ENCODE measurements around the gene ITGAD. TPM values are rescaled to one million over a fixed set of nuclear protein-coding genes. Genes with fewer than 3 reads are reported as not detected.

Gene ITGAD
- total and polyA plus RNA-seq, 2 donors, result 0.05 to 0.21 TPM

GRCh38 chr16:31376705-31377104 lies 16.4 kb upstream of the ITGAD start:
- 76% methylated on average over 8 of the region's 8 CpGs for WGBS
- no peak overlapping the region for H3K27ac ChIP-seq (ENCODE audit: low read depth)

GRCh38 chr16:31377210-31377903 lies 15.8 kb upstream of the ITGAD start:
- Histone ChIP-seq H3K36me3 (ENCODE audit: insufficient read depth) (no peaks in the 10 kb centered on the region), H3K4me1 (ENCODE audit: insufficient read depth) (no peaks in the 10 kb centered on the region), H3K27ac (ENCODE audit: low read depth) (no peak overlapping the region), H3K4me3 (ENCODE audit: low read depth, low read length) (no peak overlapping the region)
- no peak for DNase-seq (ENCODE audit: extremely low spot score)
- 67% methylated on average over 7 of the region's 7 CpGs for whole genome bisulfite sequencing

More at GRCh38 chr16:31376705-31377104, 16.4 kb upstream of the ITGAD start:
- Histone ChIP-seq H3K36me3 (ENCODE audit: insufficient read depth) (no peaks in the 10 kb centered on the region), H3K4me1 (ENCODE audit: insufficient read depth) (no peaks in the 10 kb centered on the region), H3K4me3 (ENCODE audit: low read depth, low read length) (no peak overlapping the region)
- no peak for DNase-seq (ENCODE audit: extremely low spot score)

- H3K4me3 ChIP-seq (ENCODE audit: low read depth, low read length), result no peak overlapping the region
- DNase-seq (ENCODE audit: extremely low spot score), result peak; percentile 5
- H3K4me1 ChIP-seq (ENCODE audit: insufficient read depth), result no peaks in the 10 kb centered on the region
- no peak overlapping the region for H3K27ac ChIP-seq (ENCODE audit: low read depth)
- H3K36me3 ChIP-seq (ENCODE audit: insufficient read depth), result no peaks in the 10 kb centered on the region
- WGBS, result 67% methylated on average over 12 of the region's 12 CpGs
Measured at GRCh38 chr16:31380201-31380600, 12.9 kb upstream of the ITGAD start.

- no peaks in the 10 kb centered on the region for H3K4me1 ChIP-seq (ENCODE audit: insufficient read depth)
- no peak overlapping the region for H3K27ac ChIP-seq (ENCODE audit: low read depth)
- no peaks in the 10 kb centered on the region for H3K36me3 ChIP-seq (ENCODE audit: insufficient read depth)
- 21% methylated on average over 14 of the region's 14 CpGs for WGBS
- no peak for DNase-seq (ENCODE audit: extremely low spot score)
- no peak overlapping the region for H3K4me3 ChIP-seq (ENCODE audit: low read depth, low read length)
Measured at GRCh38 chr16:31382485-31383161, 10.5 kb upstream of the ITGAD start.

GRCh38 chr16:31385680-31386079 lies 7.5 kb upstream of the ITGAD start:
- Histone ChIP-seq H3K36me3 (ENCODE audit: insufficient read depth) (no peaks in the 10 kb centered on the region), H3K4me3 (ENCODE audit: low read depth, low read length) (no peak overlapping the region), H3K27ac (ENCODE audit: low read depth) (no peak overlapping the region), H3K4me1 (ENCODE audit: insufficient read depth) (no peaks in the 10 kb centered on the region)
- WGBS, result 85% methylated on average over 4 of the region's 4 CpGs
- no peak for DNase-seq (ENCODE audit: extremely low spot score)

GRCh38 chr16:31386157-31386984 lies 6.8 kb upstream of the ITGAD start:
- no peak for DNase-seq (ENCODE audit: extremely low spot score)
- Histone ChIP-seq H3K27ac (ENCODE audit: low read depth) (no peak overlapping the region), H3K36me3 (ENCODE audit: insufficient read depth) (no peaks in the 10 kb centered on the region), H3K4me3 (ENCODE audit: low read depth, low read length) (no peak overlapping the region), H3K4me1 (ENCODE audit: insufficient read depth) (no peaks in the 10 kb centered on the region)
- WGBS, result 57% methylated on average over 6 of the region's 6 CpGs

- DNase-seq (ENCODE audit: extremely low spot score), result no peak
- no peaks in the 10 kb centered on the region for H3K36me3 ChIP-seq (ENCODE audit: insufficient read depth)
- 52% methylated on average over 2 of the region's 2 CpGs for WGBS
- no peaks in the 10 kb centered on the region for H3K4me1 ChIP-seq (ENCODE audit: insufficient read depth)
- no peak overlapping the region for H3K4me3 ChIP-seq (ENCODE audit: low read depth, low read length)
- H3K27ac ChIP-seq (ENCODE audit: low read depth), result no peak overlapping the region
Measured at GRCh38 chr16:31388535-31388934, 4.6 kb upstream of the ITGAD start.

- Histone ChIP-seq H3K4me3 (ENCODE audit: low read depth, low read length) (no peak overlapping the region), H3K27ac (ENCODE audit: low read depth) (no peak overlapping the region), H3K4me1 (ENCODE audit: insufficient read depth) (no peaks in the 10 kb centered on the region), H3K36me3 (ENCODE audit: insufficient read depth) (no peaks in the 10 kb centered on the region)
- DNase-seq (ENCODE audit: extremely low spot score), result no peak
- WGBS, result 49% methylated on average over 6 of the region's 6 CpGs
Measured at GRCh38 chr16:31390504-31391041, 2.6 kb upstream of the ITGAD start.

GRCh38 chr16:31395647-31396046 lies 2.5 kb downstream of the ITGAD start:
- Histone ChIP-seq H3K36me3 (ENCODE audit: insufficient read depth) (no peaks in the 10 kb centered on the region), H3K4me3 (ENCODE audit: low read depth, low read length) (no peak overlapping the region), H3K27ac (ENCODE audit: low read depth) (no peak overlapping the region), H3K4me1 (ENCODE audit: insufficient read depth) (no peaks in the 10 kb centered on the region)
- no peak for DNase-seq (ENCODE audit: extremely low spot score)
- WGBS, result 67% methylated on average over 6 of the region's 6 CpGs

GRCh38 chr16:31397096-31397660 lies 4.0 kb downstream of the ITGAD start:
- Histone ChIP-seq H3K4me3 (ENCODE audit: low read depth, low read length) (no peak overlapping the region), H3K27ac (ENCODE audit: low read depth) (no peak overlapping the region), H3K4me1 (ENCODE audit: insufficient read depth) (no peaks in the 10 kb centered on the region), H3K36me3 (ENCODE audit: insufficient read depth) (no peaks in the 10 kb centered on the region)
- no peak for DNase-seq (ENCODE audit: extremely low spot score)
- 73% methylated on average over 18 of the region's 18 CpGs for WGBS

GRCh38 chr16:31397701-31398100 lies 4.6 kb downstream of the ITGAD start:
- Histone ChIP-seq H3K4me3 (ENCODE audit: low read depth, low read length) (no peak overlapping the region), H3K36me3 (ENCODE audit: insufficient read depth) (no peaks in the 10 kb centered on the region), H3K4me1 (ENCODE audit: insufficient read depth) (no peaks in the 10 kb centered on the region), H3K27ac (ENCODE audit: low read depth) (no peak overlapping the region)
- no peak for DNase-seq (ENCODE audit: extremely low spot score)
- WGBS, result 75% methylated on average over 9 of the region's 9 CpGs

- 80% methylated on average over 2 of the region's 2 CpGs for WGBS
- no peaks in the 10 kb centered on the region for H3K36me3 ChIP-seq (ENCODE audit: insufficient read depth)
Measured at GRCh38 chr16:31400191-31400590, 7.1 kb downstream of the ITGAD start.

GRCh38 chr16:31401436-31401835 lies 8.3 kb downstream of the ITGAD start:
- H3K27ac ChIP-seq (ENCODE audit: low read depth), result no peak overlapping the region
- DNase-seq (ENCODE audit: extremely low spot score), result no peak
- no peaks in the 10 kb centered on the region for H3K36me3 ChIP-seq (ENCODE audit: insufficient read depth)
- H3K4me1 ChIP-seq (ENCODE audit: insufficient read depth), result no peaks in the 10 kb centered on the region
- WGBS, result 72% methylated on average over 11 of the region's 11 CpGs
- no peak overlapping the region for H3K4me3 ChIP-seq (ENCODE audit: low read depth, low read length)

More at GRCh38 chr16:31400191-31400590, 7.1 kb downstream of the ITGAD start:
- Histone ChIP-seq H3K4me1 (ENCODE audit: insufficient read depth) (no peaks in the 10 kb centered on the region), H3K4me3 (ENCODE audit: low read depth, low read length) (no peak overlapping the region), H3K27ac (ENCODE audit: low read depth) (no peak overlapping the region)
- no peak for DNase-seq (ENCODE audit: extremely low spot score)
